Body of pancreas (tissue), 4 donors: ENCODE measurements around the gene PIK3AP1.

Source experiments
- CTCF ChIP-seq, 7 experiments: fragments of 450-650 bp in 4 of 7; fragments of 200-600 bp in 3 of 7; sonication (generic) in 3 of 7; IDR thresholded peaks; one replicate each; pipeline ENCODE4 v1.5.1; 2016 to 2019; ENCODE audit warnings: antibody characterized with exemption in 7 of 7
- POLR2A ChIP-seq, 3 donors: fragments of 450-650 bp; IDR thresholded peaks; one replicate each; pipeline ENCODE4 v1.6.1; 2016; ENCODE audit warnings: antibody characterized with exemption in 3 of 3, mild to moderate bottlenecking in 2 of 3

GRCh38 chr10:96655461-96656197, 64.7 kb downstream of the PIK3AP1 start:
- TF ChIP-seq POLR2A (IDR thresholded peaks at IDR 0.05): no peak
- TF ChIP-seq CTCF (IDR thresholded peaks at IDR 0.05): no peak
